ENCODE results near the gene NUTM1.
"Not testable (repeated sequence)": the region's sequence is repeated elsewhere in the genome, so short reads cannot be mapped to it uniquely, and the experiment has no call there.

Gene NUTM1

GRCh38 chr15:34336991-34337556, 6.0 kb upstream of the NUTM1 start:
- DNase-seq: peak in 1 of 2 experiments; percentile 59

GRCh38 chr15:34337557-34338306, 5.4 kb upstream of the NUTM1 start, which contains the start of gene SLC12A6:
Gene SLC12A6 (minus strand): TSS chr15:34337781. CDS start chr15:34336680, 1,101 bp downstream.
- DNase-seq: peak; percentile 89 to 98

- peak in 1 of 2 experiments; percentile 44 for DNase-seq
These were observed 4.8 kb upstream of the NUTM1 start for GRCh38 chr15:34338347-34338746.

- DNase-seq: no peak
These were observed 3.2 kb upstream of the NUTM1 start for GRCh38 chr15:34339946-34340345.

- no peak for DNase-seq
These were observed 1.5 kb upstream of the NUTM1 start for GRCh38 chr15:34341381-34342212.

- DNase-seq: peak in 1 of 2 experiments; percentile 23
These were observed 840 bp upstream of the NUTM1 start for GRCh38 chr15:34342213-34342736.

- DNase-seq: no peak
These were observed 5.0 kb downstream of the NUTM1 start for GRCh38 chr15:34347951-34348638.

- no peak for DNase-seq
These were observed 5.7 kb downstream of the NUTM1 start for GRCh38 chr15:34348735-34349300.

- DNase-seq: no peak
These were observed 6.7 kb downstream of the NUTM1 start for GRCh38 chr15:34349769-34350168.

GRCh38 chr15:34352996-34353395, 9.9 kb downstream of the NUTM1 start:
- not testable (repeated sequence) for DNase-seq

GRCh38 chr15:34353627-34354026, 10.5 kb downstream of the NUTM1 start:
- no peak for DNase-seq

- no peak for DNase-seq
These were observed 11.2 kb downstream of the NUTM1 start for GRCh38 chr15:34354286-34354685.

- DNase-seq: no peak
These were observed 12.1 kb downstream of the NUTM1 start for GRCh38 chr15:34355241-34355640.

- DNase-seq: no peak
These were observed 14.5 kb downstream of the NUTM1 start for GRCh38 chr15:34357653-34358052.

GRCh38 chr15:34358367-34358766, 15.3 kb downstream of the NUTM1 start:
- DNase-seq: no peak

GRCh38 chr15:34358948-34359347, 15.8 kb downstream of the NUTM1 start:
- DNase-seq: no peak

GRCh38 chr15:34359416-34359815, 16.3 kb downstream of the NUTM1 start:
- DNase-seq: no peak

- DNase-seq: no peak
These were observed 17.2 kb downstream of the NUTM1 start for GRCh38 chr15:34360298-34360697.

GRCh38 chr15:34361278-34361677, 18.2 kb downstream of the NUTM1 start:
- no peak for DNase-seq

- no peak for DNase-seq
These were observed 19.1 kb downstream of the NUTM1 start for GRCh38 chr15:34362047-34362773.

- no peak for DNase-seq
These were observed 20.9 kb downstream of the NUTM1 start for GRCh38 chr15:34364041-34364440.
